Measurements from ENCODE around the gene ZNF532.
A peak's percentile ranks its signal among the peaks of the same experiment; 100 is the strongest.

Gene ZNF532

DNA sequence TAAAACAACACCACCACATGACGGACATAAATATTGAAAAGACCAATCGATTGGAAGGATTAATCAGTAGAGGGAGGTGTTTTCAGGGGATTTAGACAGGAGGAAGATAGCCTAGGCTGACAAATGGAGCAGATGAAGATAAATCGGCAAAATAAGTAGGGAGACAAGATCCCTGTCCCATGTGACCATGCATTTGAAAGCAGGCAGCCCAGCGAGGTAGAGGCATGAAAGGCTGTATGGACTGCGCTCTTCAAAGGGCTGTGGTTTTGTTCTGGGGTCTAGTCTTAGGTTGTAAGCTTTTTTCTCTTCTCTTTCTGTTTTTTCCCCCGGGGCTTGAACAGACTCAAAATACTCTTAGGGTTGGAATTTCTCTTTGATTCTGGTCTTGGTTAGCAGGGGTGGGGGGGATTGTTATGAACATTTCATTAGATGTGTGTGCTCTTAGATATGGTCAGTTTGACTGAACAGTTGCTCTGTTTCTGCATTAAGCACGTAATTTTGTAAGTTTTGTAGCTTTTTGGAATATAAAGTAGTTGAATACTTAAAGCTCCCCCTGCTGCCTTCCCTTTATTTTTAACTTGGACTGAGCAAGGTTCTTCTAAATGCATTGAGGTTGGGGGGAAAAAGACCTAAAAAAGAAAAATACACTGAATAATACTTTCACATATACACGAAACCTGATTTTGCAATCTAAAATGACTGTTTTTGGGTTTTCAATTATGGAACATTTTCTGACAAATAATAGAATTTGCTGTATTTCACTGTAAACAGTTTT is 32.2 kb downstream of the ZNF532 start:
- H3K4me2 ChIP-seq (ENCODE audit: low read depth, low read length, poor library complexity, severe bottlenecking) = peak overlapping the region; percentile 52
- no peaks in the 10 kb centered on the region for H3K79me2 ChIP-seq (ENCODE audit: insufficient read depth, low read length)
- no peaks in the 10 kb centered on the region for H3K9me3 ChIP-seq (ENCODE audit: insufficient read depth, low read depth, low read length)
- no peaks in the 10 kb centered on the region for H4K20me1 ChIP-seq (ENCODE audit: insufficient read depth, low read length, poor library complexity, severe bottlenecking)
- H3K27me3 ChIP-seq (ENCODE audit: insufficient read depth, low read length, poor library complexity, severe bottlenecking) = peaks cover 10% of the 10 kb centered on the region
- H3F3A ChIP-seq (ENCODE audit: low read depth) = no peaks in the 10 kb centered on the region
- H3K4me1 ChIP-seq (ENCODE audit: insufficient read depth, low read length, poor library complexity, severe bottlenecking) = peaks cover 10% of the 10 kb centered on the region
- H3K4me3 ChIP-seq (ENCODE audit: low read length, poor library complexity, severe bottlenecking) = no peak overlapping the region
- no peaks in the 10 kb centered on the region for H3K9me2 ChIP-seq (replicated peaks; ENCODE audit: low read depth, low read length)
- no peaks in the 10 kb centered on the region for H3K36me3 ChIP-seq (ENCODE audit: insufficient read depth, low read length)
- H2AFZ ChIP-seq (ENCODE audit: low read length) = peak overlapping the region; percentile 32; the same call in 1 of the 2 replicates
- H3K9ac ChIP-seq (ENCODE audit: low read depth, low read length, poor library complexity, severe bottlenecking) = no peak overlapping the region
- TF ChIP-seq EZH2phosphoT487 (IDR thresholded peaks at IDR 0.05; ENCODE audit: borderline replicate concordance) = no peak
- TF ChIP-seq, protein P1, sequence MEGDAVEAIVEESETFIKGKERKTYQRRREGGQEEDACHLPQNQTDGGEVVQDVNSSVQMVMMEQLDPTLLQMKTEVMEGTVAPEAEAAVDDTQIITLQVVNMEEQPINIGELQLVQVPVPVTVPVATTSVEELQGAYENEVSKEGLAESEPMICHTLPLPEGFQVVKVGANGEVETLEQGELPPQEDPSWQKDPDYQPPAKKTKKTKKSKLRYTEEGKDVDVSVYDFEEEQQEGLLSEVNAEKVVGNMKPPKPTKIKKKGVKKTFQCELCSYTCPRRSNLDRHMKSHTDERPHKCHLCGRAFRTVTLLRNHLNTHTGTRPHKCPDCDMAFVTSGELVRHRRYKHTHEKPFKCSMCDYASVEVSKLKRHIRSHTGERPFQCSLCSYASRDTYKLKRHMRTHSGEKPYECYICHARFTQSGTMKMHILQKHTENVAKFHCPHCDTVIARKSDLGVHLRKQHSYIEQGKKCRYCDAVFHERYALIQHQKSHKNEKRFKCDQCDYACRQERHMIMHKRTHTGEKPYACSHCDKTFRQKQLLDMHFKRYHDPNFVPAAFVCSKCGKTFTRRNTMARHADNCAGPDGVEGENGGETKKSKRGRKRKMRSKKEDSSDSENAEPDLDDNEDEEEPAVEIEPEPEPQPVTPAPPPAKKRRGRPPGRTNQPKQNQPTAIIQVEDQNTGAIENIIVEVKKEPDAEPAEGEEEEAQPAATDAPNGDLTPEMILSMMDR (conservative IDR thresholded peaks at IDR 0.05; ENCODE audit: low read length) = 0 out of 2 replicates have a peak, but pooled peaks have one; percentile 10

GRCh38 chr18:58898010-58898799 is 33.5 kb downstream of the ZNF532 start:
- Histone ChIP-seq H3K36me3 (ENCODE audit: insufficient read depth, low read length) (no peaks in the 10 kb centered on the region), H2AFZ (ENCODE audit: low read length) (no peak overlapping the region), H3K9ac (ENCODE audit: low read depth, low read length, poor library complexity, severe bottlenecking) (no peak overlapping the region), H4K20me1 (ENCODE audit: insufficient read depth, low read length, poor library complexity, severe bottlenecking) (no peaks in the 10 kb centered on the region), H3K4me2 (ENCODE audit: low read depth, low read length, poor library complexity, severe bottlenecking) (no peak overlapping the region), H3K79me2 (ENCODE audit: insufficient read depth, low read length) (no peaks in the 10 kb centered on the region), H3K27me3 (ENCODE audit: insufficient read depth, low read length, poor library complexity, severe bottlenecking) (peaks cover 10% of the 10 kb centered on the region), H3K9me3 (ENCODE audit: insufficient read depth, low read depth, low read length) (no peaks in the 10 kb centered on the region), H3F3A (ENCODE audit: low read depth) (no peaks in the 10 kb centered on the region), H3K9me2 (replicated peaks; ENCODE audit: low read depth, low read length) (no peaks in the 10 kb centered on the region), H3K4me3 (ENCODE audit: low read length, poor library complexity, severe bottlenecking) (no peak overlapping the region), H3K4me1 (ENCODE audit: insufficient read depth, low read length, poor library complexity, severe bottlenecking) (peaks cover 10% of the 10 kb centered on the region)
- TF ChIP-seq, protein P1 (conservative IDR thresholded peaks at IDR 0.05; ENCODE audit: low read length) = no peak
- TF ChIP-seq EZH2phosphoT487 (IDR thresholded peaks at IDR 0.05; ENCODE audit: borderline replicate concordance) = no peak

GRCh38 chr18:58900015-58900649 is 35.5 kb downstream of the ZNF532 start:
- Histone ChIP-seq H3F3A (ENCODE audit: low read depth) (no peaks in the 10 kb centered on the region), H3K36me3 (ENCODE audit: insufficient read depth, low read length) (no peaks in the 10 kb centered on the region), H3K9ac (ENCODE audit: low read depth, low read length, poor library complexity, severe bottlenecking) (no peak overlapping the region), H3K9me3 (ENCODE audit: insufficient read depth, low read depth, low read length) (no peaks in the 10 kb centered on the region), H3K9me2 (replicated peaks; ENCODE audit: low read depth, low read length) (no peaks in the 10 kb centered on the region), H3K79me2 (ENCODE audit: insufficient read depth, low read length) (no peaks in the 10 kb centered on the region), H3K27me3 (ENCODE audit: insufficient read depth, low read length, poor library complexity, severe bottlenecking) (peaks cover 3% of the 10 kb centered on the region), H2AFZ (ENCODE audit: low read length) (no peak overlapping the region), H4K20me1 (ENCODE audit: insufficient read depth, low read length, poor library complexity, severe bottlenecking) (no peaks in the 10 kb centered on the region), H3K4me2 (ENCODE audit: low read depth, low read length, poor library complexity, severe bottlenecking) (no peak overlapping the region), H3K4me3 (ENCODE audit: low read length, poor library complexity, severe bottlenecking) (no peak overlapping the region), H3K4me1 (ENCODE audit: insufficient read depth, low read length, poor library complexity, severe bottlenecking) (peaks cover 10% of the 10 kb centered on the region)
- TF ChIP-seq, protein P1 (conservative IDR thresholded peaks at IDR 0.05; ENCODE audit: low read length) = no peak
- TF ChIP-seq EZH2phosphoT487 (IDR thresholded peaks at IDR 0.05; ENCODE audit: borderline replicate concordance) = no peak
